HG02840 (cell line): ENCODE results near the gene GAB3.

ENCODE experiments used
- ATAC-seq: cut with Tn5 transposase; IDR thresholded peaks from one replicate; pipeline ENCODE4 v1.9.1; 2021; ENCODE audit warnings: mild to moderate bottlenecking, moderate library complexity, moderate number of reproducible peaks; ENCODE audit not compliant: unreplicated experiment, low FRiP score

Gene GAB3, protein sequence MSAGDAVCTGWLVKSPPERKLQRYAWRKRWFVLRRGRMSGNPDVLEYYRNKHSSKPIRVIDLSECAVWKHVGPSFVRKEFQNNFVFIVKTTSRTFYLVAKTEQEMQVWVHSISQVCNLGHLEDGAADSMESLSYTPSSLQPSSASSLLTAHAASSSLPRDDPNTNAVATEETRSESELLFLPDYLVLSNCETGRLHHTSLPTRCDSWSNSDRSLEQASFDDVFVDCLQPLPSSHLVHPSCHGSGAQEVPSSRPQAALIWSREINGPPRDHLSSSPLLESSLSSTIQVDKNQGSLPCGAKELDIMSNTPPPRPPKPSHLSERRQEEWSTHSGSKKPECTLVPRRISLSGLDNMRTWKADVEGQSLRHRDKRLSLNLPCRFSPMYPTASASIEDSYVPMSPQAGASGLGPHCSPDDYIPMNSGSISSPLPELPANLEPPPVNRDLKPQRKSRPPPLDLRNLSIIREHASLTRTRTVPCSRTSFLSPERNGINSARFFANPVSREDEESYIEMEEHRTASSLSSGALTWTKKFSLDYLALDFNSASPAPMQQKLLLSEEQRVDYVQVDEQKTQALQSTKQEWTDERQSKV

DNA sequence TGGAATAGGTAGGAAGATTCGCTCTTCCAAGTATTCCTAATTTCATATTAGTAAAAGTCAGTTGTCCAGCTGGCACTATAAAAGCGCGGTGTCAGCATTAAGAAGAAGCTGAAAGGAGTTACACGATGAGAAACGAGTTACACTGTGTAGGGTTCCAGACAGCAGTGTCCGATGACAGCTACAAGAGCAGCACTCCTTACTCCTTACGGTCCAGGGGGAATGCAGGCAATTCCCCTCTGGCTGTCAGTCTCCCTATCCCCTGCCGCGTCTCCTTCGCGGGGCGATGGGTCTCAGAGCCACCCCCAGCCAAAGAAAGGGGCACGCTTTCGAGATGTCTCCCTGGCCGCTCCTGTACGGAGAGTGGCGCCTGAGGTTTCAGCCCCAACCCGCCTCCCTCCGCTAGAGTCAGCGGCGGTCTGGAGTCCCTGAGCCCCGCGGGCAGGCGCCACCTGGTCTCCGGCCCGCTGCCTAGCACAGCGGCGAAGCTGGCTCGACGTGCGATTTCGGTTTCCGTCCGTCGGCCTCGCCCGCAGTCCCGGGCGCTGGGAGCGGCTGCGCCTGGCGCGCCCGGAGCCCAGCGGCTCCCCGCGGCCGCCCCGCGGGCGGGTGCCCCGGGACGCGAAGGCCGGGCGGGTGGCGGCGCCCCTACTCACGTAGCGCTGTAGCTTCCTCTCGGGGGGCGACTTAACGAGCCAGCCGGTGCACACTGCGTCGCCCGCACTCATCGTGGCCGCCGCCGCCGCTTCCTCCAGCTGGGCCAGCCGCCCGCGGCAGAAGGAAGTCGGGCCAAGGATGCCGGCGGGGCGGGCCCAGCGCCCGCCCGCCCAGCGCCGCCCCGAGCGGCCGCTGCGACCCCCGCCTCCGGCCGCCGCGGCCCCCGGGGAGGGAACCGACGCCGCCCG is at the start of gene GAB3:
Gene GAB3 (minus strand): TSS at position 777 of the 902 bp plus-strand sequence. CDS start 52 bp downstream, at position 725.
- peak; percentile 53 for ATAC-seq

DNA sequence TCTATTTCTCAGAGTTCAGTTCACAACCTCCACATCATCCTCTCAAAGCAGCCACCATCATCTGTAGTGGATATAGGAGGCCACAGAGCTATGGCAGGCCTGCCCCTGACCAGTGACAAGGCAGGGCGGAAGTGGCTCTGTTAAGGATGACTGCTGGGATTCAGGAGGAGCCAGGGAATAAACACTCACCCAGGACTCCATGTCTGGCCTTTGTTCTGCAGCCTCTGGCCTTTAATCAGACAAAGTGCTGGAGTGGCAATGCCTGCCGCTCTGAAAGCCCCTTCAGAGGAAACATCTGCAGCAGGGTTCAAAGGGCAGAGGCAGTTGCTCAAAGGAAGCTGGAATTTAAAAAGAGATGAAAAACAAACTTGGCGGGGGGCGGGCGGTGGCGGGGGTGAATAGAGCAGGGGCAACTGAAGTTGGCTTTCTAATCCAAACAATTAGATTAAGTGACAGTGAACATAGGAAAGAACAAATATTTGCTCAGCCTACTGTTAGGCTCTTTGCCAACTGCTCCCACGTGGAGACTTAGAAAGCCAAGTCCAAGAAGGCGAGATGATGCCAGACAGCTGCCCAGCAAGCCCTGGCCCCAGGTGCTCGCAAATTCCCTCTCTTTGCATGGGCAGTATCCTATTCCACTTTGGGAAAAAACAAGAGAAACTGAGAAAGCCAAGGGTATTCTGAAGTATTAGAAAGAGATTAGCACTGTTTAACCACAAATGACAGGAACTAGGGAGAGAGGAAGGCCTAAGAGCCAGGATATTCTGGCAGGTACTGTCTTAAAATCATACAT is 48.9 kb upstream of the GAB3 start:
- no peak for ATAC-seq

DNA sequence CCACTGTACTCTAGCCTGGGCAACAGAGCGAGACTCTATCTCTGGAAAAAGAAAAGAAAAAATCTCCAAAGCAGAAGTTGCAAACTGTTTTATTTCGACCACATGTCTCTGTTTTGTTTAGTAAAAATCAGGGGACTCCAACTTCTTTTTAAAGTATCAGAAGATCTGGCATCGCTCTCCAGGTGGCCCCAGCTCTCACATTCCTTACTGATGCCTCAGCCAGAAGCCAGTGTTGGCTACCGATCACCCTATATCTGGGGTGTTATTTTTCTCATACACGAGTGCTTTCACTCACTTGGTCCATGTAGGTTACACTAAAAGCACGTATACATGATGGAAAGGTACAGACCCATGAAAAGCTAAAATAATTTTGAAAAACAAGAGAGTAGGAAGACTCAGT is 46.1 kb upstream of the GAB3 start:
- ATAC-seq, result no peak

DNA sequence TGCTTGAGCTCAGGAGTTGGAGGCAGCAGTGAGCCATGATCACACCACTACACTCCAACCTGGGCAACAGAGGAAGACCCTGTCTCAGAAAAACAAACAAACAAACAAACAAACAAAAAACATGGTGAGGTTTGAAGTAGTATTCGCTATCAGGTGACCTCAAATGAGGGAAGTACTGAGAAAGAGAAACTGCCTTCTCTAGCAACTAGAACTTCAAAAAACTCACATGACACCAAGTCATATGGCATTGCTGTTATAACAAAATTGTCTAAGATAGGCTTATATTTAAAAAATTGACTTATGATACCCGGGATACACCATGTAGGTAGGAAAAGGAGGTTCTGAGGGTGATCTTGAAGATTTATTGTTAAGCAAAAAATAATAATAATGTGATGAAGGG is 44.1 kb upstream of the GAB3 start:
- no peak for ATAC-seq

DNA sequence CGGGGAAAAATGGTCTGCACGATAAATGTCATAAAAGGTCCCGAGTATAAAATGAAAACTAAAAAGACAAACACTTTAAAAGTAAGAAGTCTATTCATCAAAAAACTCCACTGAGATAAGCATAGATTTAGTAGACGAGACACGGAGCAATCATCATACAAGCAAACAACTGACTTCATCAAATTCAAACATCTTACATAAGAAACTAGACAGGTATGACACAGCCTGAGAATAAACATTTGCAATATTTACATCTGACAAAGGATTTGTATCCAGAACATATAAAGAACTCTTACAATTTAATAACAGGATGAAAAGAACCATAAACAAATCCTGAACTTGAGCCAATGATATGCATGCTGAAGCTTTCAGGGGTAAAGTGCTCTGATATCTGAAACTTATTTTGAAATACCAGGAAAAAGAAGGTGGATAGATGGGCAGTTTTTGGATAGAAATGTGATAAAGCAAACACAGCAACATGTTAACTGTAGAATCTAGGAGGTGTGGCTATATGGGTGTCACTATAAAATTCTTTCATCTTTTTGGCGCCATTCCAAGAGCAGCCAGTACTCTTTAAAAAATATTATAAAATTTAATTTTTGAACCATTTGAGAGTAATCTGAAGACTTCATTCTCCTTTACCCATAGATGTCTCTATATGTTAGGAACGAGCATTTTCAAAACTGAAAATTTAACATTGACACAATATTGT is 42.4 kb upstream of the GAB3 start:
- ATAC-seq, result no peak

DNA sequence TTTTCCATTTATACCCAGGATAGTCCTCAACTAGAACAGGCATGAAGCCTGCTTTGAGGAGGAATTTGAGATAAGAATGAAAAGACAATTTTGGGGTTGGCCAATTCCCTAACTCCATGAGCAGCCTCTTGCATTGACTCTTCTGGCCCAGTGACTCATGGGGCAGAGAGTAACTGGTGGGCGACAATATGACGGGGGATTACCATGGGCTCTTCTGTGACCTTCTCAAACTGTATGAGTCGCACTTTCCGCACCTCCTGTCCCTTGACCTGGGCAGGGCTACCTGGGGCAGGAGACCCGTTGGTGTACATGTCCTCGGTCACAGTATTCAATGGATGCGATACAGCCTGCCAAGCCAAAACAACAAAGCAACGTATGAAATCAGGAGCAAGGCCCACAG is 41.1 kb upstream of the GAB3 start:
- no peak for ATAC-seq

DNA sequence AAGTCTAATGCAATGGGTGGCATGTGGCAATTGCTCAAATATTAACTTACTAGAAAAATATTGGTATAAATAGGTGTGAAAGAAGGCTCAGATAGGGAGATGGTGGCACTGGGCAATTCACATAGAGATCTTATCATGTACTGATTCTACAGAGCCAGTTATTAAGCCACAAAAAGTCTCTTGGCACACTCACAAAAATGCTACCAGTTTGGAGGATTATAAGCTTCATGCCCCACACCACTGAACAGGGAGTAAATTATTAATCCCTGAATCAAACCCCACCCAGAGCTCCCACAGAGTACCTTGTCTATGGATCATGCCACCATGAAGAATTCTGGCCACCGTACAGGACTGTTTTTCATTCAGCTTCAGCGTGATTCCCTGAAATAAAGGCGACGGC is 40.6 kb upstream of the GAB3 start:
- no peak for ATAC-seq

DNA sequence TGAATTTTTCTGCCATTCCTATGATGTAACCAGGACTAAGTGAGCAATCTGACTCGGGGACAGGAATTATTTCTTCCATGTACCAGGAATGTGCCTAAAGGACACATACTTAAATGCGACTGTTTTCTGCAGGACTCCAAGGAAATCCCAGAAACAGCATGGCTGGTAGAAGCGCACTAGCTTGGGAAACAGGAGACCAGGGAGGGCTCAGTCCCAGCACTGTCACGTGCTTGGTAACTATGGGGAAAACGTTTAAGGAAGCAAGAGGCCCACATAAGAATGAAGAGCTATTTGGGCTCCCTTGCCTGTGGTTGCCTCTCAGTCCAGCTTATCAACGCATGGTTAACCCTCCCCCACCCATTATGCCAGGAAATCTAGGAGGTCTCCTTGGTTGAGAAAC is 34.8 kb upstream of the GAB3 start:
- ATAC-seq, result no peak

DNA sequence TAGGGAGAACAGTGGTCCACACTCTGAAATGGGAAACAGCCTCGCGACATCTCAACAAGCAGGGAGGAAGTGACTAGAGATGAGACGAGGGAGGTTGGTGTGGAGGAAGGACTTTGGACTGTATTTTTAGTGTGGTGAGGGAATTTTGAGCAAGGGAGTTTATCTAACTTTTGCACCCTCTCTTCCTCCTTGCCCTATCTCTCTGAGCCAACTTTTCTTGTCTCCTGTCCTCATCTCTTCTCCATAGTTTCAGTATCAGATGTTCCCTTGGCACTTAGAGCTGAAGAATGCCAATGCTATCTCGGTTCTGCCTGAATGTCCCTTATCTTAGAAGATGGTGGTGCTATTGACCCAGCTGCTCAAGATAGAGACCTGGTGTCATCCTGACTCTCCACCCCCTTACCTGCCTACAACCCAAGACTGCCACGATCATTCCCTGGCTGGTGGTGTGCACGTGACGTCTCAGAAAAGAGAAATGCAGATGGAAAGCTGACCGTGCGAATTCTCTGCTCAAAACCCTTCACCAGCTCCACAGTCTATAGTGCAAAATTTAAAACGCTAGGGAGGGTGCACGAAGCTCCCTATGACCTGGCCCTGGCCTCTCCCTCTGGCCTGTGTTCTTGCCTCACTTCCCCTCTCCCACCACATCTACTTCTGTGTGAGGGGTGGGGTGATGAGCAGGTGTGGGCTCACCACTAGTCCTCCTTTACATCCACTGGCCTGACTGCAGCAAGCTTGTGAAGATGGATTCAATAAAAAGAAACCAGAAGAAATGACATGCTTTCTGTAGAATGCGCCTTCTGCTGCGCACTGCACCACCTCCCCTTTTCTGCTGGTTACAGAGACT is 33.5 kb upstream of the GAB3 start:
- no peak for ATAC-seq

DNA sequence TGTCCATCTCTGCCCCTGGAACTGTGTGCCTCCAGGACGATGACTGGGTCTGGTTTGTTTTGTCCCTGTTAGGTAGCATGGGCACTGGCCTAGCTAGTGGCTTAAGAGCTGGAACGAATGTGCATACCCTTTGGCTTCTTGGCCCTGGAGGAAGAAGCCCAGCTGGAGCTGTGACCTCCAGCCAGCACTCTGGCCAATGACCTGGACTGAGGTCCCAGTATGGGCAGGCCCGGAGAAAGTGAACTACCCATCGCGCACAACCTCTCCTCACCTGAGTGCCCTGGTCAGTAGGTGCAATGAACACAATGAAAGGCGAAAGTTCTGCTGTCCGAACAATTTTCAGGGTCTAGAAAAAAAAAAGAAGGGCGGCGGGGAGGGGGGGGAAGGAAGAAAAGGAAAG is 30.1 kb upstream of the GAB3 start:
- ATAC-seq, result no peak

DNA sequence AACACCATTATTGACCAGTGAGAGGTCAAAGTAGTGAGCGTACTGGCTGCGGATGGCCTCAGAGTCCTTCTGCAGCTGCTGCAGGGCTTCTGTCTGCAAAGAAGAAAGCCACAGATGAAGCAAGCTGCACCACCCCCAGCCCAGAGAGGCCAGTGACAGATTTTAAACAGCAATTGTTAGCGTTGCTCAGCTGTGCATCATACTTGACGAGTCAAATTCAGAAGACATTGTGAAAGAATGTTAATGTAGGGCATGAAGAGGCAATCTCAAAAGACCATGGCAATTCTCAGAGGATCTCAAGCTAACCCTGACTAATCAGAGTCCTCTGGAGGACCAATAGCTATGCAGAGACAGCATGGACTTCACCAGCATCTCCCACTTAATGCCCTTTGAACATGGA is 28.4 kb upstream of the GAB3 start:
- no peak for ATAC-seq

DNA sequence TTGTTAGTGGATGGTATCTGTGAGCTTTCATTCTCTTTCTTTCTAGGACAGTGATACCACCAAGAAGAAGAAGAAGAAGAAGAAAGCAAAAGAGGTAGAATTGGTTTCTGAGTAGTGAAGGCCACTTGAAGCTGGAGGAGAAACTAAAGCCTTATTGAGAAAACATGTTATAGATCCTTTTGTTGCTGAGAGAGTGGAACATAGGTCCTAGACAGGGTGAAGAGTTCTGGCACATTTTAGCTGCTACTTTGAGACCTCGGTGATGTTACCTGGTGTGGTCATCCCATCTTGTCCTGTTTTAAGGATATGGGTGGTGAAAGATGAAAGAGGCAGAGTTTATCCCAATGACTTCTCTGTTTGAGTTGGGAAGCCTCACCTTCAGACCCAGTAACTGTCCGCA is 25.9 kb upstream of the GAB3 start:
- no peak for ATAC-seq

DNA sequence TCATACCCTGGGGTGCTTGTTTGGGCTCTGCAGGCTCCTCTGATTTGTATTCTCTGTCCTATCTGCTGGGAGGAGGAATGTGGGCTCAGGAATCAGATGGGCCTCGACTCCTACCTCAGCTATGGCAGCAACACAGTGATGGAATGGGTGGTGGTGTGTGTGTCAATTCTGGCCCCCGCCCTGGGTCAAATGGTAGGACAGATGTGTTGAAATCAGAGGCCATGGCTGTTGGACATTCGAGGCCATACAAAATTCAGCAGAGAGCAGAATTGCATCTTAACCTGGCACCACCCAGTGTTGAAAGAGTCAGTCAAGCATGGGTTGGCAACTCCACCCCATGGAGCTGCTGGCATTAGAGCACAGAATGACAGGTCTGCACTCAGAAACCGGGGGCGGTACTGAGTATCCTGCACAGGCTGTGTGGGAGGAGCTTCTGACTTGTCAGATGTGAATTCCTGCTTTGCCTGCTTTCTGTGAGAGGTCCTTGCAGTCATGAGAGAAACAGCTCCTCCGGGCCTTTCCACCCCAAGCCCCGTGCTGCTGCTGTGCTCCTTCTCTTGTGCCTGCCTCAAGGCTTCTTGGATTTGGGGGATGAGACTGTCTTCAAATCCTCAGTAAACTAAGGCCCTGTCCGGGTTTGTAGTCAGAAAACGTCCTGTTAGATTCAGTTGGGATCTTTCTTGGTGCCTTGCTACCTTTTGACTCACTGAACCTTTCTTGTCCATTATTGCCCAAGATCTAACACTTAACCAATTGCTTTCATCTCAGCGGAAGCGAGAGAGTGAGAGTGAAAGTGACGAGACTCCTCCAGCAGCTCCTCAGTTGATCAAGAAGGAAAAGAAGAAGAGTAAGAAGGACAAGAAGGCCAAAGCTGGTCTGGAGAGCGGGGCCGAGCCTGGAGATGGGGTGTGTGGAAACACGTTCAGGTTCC is 24.8 kb upstream of the GAB3 start:
- ATAC-seq, result no peak

DNA sequence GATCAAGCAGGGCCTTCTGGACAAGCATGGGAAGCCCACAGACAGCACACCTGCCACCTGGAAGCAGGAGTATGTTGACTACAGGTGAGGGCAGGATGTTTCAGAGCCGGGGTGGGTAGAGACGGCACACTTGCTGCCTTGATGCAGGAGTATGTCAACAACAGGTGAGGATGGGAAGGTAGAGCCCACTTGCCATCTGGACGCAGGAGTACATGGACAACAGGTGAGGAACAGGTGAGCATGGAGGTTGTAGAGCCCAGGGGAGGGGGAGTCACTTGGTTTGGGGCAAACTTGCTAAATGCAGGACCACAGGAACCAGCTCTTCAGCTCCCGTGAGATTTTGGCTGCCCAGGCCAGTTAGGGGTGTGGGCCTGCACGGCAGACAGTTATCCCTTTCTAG is 23.7 kb upstream of the GAB3 start:
- no peak for ATAC-seq

DNA sequence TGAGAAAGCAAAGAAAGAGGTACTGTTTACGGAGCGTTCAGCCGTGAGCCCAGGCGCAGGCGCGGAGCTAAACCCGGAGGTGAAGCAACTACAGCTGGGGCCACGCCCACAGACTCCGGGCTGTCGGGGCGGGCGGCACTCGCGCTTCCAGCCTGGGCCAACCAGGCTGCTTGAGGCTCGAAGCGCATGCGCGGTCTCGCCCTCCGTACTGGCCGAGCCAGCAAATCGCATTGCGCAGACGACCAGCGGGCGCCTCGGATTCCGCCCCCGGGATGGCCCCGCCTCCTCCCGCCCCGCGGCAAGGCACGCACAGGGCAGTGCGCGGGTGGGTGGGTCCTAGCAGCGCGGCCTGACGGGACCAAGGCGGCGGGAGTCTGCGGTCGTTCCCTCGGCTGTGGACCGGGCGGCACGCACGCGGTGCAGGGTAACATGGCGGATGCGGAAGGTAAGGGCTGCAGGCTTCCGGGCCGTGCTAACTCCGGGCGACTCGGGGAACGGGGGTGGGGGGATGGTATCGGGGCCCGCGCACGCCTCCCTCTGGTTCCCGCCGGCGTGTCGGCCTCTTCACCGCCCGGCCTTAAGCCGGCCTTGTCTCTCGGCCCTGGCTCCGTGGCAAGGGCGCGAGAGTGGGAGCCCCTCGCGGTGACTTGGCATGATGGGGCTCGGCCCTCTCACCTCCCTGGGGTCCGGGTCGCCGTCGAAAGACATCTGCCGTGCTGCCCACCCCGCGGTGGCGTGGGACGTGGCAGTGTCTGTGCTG is 11.8 kb upstream of the GAB3 start, which contains the start of gene DKC1:
Gene DKC1 (plus strand): TSS at position 328 of the 760 bp plus-strand sequence. CDS start 102 bp downstream, at position 430.
- ATAC-seq, result peak; percentile 82

DNA sequence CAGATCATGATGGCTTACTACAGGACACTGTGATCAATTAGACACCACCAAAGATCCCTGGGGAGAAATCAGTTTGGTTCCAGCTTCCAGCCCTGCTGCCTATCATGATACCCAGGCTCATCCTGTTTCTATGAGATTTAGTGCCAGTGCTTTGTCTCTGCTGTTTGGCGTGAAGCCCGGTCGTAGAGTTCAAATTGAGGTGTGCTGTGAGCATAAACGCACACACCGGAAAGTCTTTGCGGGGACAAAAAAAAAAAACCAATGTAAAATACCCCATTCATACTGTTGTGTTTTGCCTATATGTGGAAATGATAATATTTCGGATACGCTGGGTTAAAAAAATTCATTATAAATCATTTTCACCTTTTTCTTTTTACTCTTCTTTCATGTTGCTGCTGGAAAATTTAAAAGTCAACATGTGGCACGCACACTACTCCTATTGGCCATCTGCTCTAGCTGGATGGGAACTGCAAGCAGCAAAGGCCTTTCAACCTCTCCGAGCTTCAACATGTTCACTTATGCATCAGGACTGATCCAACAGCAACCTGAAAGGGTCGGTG is 11.2 kb upstream of the GAB3 start:
- ATAC-seq, result no peak

DNA sequence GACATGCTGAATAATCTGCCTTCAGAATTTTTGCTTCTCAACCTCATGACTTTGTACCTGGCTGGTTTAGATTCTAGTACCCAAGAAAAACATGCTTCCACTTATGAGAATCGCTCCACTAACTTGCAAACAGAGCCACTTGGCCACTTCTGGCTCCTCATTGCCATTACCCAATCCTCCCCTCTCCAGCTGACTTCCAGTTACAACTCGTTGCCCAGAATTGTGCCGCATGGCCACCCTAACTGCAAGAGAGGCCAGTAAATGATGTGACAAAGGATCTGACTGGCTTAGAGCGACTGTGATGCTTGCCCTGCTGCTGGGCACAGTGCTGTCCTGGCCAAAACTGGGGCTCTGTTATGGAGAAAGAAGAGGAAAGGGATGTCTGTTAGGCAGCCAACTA is 7.8 kb upstream of the GAB3 start:
- ATAC-seq, result no peak
